ENCODE results near the gene GRAP2.

DNA sequence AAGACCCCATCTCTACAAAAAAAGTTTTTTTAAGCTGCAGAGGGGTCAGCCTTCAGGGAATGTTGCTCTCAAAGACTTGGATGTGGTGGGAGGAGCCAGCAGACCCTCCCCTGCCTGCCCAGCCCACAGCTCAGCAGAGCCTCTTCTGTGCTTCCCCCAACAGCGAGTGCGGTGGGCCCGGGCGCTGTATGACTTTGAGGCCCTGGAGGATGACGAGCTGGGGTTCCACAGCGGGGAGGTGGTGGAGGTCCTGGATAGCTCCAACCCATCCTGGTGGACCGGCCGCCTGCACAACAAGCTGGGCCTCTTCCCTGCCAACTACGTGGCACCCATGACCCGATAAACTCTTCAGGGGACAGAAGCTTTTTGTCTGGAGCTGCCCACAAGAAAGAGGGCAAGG is 69.9 kb downstream of the GRAP2 start:
- TF ChIP-seq, protein P1, sequence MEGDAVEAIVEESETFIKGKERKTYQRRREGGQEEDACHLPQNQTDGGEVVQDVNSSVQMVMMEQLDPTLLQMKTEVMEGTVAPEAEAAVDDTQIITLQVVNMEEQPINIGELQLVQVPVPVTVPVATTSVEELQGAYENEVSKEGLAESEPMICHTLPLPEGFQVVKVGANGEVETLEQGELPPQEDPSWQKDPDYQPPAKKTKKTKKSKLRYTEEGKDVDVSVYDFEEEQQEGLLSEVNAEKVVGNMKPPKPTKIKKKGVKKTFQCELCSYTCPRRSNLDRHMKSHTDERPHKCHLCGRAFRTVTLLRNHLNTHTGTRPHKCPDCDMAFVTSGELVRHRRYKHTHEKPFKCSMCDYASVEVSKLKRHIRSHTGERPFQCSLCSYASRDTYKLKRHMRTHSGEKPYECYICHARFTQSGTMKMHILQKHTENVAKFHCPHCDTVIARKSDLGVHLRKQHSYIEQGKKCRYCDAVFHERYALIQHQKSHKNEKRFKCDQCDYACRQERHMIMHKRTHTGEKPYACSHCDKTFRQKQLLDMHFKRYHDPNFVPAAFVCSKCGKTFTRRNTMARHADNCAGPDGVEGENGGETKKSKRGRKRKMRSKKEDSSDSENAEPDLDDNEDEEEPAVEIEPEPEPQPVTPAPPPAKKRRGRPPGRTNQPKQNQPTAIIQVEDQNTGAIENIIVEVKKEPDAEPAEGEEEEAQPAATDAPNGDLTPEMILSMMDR (IDR thresholded peaks at IDR 0.05) = no peak
- no peak for TF ChIP-seq POLR2A (IDR thresholded peaks at IDR 0.05)
